ENCODE data around the gene DEAF1. TPM values are rescaled to one million over a fixed set of nuclear protein-coding genes. Genes with fewer than 3 reads are reported as not detected.

Gene DEAF1
- total RNA-seq, 1 donor from 2014 or later, result 25.9 TPM

- no peak for DNase-seq (ENCODE audit: low spot score)
These were observed 80.2 kb downstream of the DEAF1 start for GRCh38 chr11:614623-615503.

DNA sequence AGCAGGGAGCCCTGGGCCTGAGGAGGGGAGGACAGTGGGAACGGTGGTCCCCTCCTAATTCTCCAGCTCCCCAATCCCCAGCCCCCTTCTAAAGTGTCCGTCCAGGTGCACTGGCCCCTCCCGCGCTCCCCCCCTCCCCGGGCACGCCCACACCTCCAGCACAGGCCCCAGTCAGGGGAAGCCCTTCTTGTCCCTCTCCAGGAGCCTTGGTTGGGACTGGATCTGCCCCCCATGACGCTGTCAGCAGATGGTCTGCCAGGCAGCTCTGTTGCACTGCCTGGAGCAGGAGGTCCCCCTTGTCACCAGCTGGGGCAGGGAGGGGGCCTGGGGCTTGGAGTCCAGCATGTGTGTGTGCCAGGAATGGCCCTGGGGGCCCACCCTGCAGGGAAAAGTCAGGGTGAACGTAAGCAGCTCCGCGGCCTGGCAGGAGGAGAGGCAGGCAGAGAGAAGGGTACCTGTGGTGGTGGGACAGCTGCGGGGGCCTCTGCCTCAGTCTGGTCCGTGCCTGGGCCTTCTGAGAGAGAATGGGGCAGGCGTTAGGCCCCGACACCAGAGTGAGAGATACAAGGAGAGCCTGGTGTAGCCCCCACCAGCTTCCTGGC is 80.9 kb downstream of the DEAF1 start:
- no peak for DNase-seq (ENCODE audit: low spot score)

DNA sequence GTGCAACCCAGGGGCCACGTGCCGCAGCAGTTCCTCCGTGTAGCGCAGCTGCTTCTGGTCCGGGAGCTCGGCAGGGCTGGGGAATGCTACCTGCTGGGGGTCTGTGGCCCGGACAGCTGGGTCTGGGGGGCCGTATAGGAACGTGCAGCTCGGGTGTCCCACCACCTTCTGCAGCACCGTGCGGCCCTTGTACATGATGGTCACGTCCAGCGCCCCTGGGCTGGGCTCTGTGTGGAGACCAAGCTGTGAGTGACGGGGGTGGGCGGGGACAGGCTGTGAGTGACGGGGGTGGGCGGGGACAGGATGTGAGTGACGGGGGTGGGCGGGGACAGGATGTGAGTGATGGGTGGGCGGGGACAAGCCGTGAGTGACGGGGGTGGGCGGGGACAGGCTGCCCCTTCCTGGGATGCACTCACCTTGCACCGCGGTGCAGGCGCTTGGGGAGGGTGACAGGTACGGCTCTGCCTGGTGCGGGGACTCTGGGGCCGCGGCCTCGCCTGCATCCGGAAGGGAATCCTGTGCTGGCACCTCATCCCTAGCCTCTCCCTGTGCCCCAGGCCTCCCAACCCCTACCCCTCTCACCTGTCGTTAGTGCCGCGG is 81.6 kb downstream of the DEAF1 start:
- no peak for DNase-seq (ENCODE audit: low spot score)

DNA sequence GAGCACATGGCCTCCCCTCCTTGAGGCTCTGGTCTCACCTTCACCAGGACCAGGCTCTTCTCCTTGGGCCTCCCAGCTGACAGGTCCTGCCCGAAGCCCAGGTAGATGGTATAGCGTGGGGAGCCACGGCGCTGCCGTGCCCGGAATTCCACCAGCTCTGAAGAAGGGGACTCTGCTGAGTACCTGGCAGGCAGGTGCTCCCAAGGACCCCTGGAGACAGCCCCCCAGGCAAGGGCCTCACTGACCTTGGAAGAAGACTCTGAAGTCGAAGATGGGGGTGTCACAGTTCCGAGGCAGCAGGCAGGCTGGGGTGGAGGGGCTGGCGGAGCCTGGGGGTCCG is 82.1 kb downstream of the DEAF1 start:
- no peak for DNase-seq (ENCODE audit: low spot score)

DNA sequence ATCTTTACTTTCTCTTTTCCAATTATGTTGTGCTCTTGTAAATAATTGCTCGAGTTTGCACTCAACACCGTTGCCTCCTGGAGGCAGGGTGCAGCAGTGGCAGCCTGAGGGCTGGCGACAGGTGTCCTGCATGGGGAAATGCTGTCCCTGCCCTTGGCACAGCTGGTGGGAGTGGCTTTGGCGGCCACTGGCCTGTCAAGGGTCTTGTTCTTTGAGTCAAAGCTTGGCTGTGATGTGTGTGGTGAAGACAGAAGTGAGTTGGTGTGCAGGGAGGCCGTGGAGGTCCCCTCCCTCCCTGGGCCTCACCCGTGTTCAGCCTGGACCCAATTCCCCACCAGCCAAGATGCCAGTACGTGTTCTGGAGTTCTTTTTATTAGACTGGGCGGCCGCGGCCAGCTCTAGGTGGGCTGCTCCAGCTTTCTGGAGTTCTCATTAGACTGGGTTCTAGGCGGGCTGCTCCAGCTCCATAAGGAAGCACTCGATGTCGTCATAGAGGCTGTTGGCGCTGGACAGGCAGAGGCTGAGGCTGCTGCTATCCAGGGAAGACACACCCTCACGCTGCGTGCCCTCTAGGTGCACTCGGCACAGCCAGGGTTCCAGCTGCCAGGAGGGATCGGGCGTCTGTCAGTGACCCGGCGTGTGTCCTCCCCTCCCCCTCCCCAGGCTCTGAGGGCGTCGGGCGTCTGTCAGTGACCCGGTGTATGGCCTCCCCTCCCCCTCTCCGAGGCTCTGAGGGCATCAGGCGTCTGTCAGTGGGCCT is 82.6 kb downstream of the DEAF1 start:
- DNase-seq (ENCODE audit: low spot score), result no peak

DNA sequence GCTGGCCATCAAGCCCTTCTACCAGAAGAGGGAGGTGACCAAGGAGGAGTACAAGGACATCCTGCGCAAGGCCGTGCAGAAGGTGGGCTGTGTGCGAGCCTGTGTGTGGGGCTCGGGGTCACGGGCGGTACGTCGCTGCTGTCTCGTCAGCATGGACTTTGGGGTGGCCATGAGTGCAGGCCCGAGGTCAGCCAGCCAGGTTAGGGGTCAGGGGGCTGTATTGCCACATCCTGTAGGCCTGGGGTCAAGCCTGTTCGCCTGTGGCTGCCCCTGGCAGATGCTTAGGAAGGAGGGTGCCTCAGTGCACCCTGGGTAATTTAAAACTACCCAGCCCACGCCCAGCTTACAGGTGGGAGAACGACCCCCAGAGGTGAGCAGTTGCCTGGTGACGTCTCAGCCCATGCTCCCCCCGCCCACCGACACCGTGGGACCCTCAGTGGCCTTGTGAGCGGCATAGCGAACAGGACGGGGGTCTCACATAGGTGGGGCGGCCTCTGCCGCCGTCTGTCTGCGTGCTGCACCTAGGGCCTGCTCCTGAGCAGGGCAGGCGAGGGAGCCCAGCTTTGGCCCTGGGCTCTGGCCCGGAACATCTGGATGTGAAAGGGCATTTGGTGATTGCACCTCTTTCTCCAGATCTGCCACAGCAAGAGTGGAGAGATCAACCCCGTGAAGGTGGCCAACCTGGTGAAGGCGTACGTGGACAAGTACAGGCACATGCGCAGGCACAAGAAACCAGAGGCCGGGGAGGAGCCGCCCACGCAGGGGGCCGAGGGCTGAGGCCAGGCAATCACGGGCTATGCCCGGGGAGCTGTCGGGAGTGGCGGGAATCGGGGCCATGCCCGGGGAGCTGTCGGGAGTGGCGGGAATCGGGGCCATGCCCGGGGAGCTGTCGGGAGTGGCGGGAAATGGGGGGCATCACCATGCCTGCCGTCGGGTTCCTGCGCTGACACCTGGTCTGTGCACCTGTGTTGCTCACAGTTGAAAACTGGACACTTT is 83.7 kb downstream of the DEAF1 start:
- DNase-seq (ENCODE audit: low spot score), result no peak

GRCh38 chr11:610146-610801 is 84.7 kb downstream of the DEAF1 start:
- no peak for DNase-seq (ENCODE audit: low spot score)

GRCh38 chr11:609341-609811 is 85.6 kb downstream of the DEAF1 start:
- DNase-seq (ENCODE audit: low spot score), result no peak

DNA sequence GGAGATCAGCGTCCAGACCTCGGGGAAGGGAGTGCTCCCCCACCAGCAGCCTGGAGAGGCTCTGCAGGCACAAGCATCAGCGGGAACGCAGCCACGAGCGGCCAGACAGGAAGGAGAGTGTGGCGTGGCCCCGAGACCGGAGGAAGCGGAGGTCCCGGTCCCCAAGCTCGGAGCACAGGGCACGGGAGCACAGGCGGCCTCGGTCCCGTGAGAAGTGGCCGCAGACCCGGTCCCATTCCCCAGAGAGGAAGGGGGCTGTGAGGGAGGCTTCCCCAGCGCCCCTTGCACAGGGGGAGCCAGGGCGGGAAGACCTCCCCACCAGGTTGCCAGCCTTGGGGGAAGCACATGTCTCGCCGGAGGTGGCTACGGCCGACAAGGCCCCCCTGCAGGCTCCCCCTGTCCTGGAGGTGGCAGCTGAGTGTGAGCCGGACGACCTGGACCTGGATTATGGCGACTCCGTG is 86.2 kb downstream of the DEAF1 start:
- no peak for DNase-seq (ENCODE audit: low spot score)

- no peak for DNase-seq (ENCODE audit: low spot score)
These were observed 86.9 kb downstream of the DEAF1 start for GRCh38 chr11:607971-608659.

DNA sequence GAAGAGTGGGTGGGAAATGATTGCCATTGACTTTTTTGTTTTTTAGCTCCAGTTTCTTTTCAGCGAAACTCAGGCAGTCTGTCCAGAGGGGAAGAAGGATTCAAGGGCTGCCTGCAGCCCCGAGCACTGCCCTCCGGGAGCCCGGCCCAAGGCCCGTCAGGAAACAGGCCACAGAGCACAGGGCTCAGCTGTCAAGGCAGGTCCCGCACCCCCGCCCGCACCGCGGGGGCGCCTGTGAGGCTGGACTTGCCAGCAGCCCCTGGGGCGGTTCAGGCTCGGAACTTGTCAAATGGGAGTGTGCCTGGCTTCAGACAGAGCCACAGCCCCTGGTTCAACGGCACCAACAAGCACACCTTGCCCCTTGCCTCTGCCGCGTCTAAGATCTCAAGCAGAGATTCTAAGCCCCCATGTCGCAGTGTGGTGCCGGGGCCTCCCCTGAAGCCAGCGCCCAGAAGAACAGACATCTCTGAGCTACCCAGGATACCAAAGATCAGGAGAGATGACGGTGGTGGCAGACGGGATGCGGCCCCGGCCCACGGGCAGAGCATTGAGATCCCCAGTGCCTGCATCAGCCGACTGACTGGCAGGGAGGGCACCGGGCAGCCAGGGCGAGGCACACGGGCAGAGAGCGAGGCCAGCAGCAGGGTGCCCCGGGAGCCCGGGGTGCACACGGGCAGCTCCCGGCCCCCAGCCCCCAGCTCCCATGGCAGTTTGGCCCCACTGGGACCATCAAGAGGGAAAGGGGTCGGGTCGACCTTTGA is 87.8 kb downstream of the DEAF1 start:
- no peak for DNase-seq (ENCODE audit: low spot score)

DNA sequence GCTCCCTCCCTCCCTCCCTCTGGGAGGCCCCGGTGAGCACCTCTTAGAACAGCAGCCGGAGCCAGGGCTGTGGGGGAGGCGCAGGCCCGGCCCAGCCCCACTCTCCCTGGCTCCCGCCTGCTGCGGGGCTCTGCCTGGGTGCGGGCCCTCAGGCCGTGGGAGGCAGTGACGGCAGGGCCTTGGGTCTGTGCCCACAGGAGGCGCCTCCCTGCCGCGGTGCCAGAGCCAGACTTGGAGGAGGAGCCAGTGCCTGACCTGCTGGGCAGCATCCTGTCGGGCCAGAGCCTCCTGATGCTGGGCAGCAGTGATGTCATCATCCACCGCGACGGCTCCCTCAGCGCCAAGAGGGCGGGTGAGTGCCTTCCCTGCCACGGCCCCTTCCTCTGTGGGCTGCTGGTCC is 88.8 kb downstream of the DEAF1 start:
- DNase-seq (ENCODE audit: low spot score), result no peak

DNA sequence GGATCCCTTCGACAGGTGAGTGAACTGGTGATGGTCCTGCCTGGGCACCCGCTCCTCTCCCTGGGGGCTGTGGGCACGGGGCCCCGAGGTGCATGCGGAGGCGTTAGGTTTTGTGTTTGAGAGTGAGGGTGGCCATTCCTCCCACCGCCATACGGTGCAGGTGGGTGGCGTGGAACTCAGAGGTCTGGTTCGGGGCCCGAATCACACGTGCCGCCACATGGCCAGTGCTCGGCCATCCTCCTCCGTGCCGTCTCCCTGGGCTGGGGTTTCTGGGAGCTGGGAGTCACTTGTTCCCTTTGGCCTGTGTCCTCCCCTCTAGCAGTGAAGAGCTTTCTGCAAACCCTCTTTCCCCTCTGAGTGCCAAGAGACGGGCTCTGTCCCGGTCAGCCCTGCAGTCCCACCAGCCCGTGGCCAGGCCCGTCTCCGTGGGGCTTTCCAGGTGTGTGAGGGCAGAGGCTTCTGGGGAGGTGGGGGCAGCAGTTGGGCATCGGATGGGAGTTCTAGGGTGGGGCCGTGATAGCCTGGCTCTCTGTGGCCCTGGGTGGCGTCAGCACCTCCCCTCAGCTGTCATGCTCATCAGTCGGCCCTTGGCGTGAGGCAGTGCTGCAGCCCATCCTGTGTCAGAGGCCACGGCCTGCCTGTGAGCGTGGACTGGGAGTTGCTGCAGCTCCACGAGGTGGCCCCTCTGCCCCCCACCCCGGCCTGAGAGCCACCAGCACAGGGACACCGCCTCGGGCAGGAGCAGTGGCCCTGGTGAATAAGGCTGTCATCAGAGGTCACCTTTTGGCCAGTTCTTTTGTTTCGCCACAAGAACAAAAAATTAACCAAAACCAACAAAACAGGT is 89.5 kb downstream of the DEAF1 start:
- DNase-seq (ENCODE audit: low spot score), result no peak

DNA sequence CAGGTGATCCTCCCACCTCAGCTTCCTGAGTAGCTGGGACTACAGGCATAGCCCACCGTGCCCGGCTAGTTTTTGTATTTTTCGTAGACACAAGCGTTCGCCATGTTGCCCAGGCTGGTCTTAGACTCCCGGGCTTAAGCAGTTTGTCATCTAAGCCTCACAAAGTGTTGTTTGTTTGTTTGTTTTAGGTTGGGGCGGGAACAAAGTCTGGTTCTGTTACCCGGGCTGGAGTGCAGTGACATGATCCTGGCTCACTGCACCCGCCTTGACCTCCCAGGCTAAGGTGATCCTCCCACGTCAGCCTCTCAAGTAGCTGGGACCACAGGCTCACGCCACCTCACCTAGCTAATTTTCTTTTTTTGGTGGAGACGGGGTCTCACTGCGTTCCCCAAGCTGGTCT is 91.9 kb downstream of the DEAF1 start:
- no peak for DNase-seq (ENCODE audit: low spot score)

GRCh38 chr11:601573-602245 is 93.3 kb downstream of the DEAF1 start:
- no peak for DNase-seq (ENCODE audit: low spot score)

GRCh38 chr11:598005-598680 is 96.9 kb downstream of the DEAF1 start:
- DNase-seq (ENCODE audit: low spot score), result no peak

Measured in mesenteric fat pad (tissue), 1 donor.